Testis (tissue), 2 donors: ENCODE measurements around the gene TMC3.

ENCODE experiments used
- CTCF ChIP-seq, 3 experiments: fragments of 450-650 bp in 2 of 3; fragments of 200-600 bp in 1 of 3; sonication (generic) in 1 of 3; IDR thresholded peaks; one replicate each; pipeline ENCODE4 v1.5.1; 2016 to 2019; ENCODE audit warnings: antibody characterized with exemption in 3 of 3, mild to moderate bottlenecking in 2 of 3, moderate library complexity in 1 of 3
- POLR2A ChIP-seq: fragments of 450-650 bp; IDR thresholded peaks from one replicate; pipeline ENCODE4 v1.6.1; 2017; ENCODE audit warnings: antibody characterized with exemption, mild to moderate bottlenecking, moderate library complexity

GRCh38 chr15:81282606-81282895, 91.5 kb downstream of the TMC3 start:
- no peak for TF ChIP-seq POLR2A
- no peak for TF ChIP-seq CTCF (IDR thresholded peaks at IDR 0.05)
